Measurements from ENCODE around the gene FBXL16.

FBXL16 gene

GRCh38 chr16:727291-727977 lies 21.8 kb upstream of the FBXL16 start:
- CTCF ChIA-PET, result interaction anchor here (1.2 to 8.0 kb wide), 4 partner anchors 12 to 58 kb away, joined by 3 to 59 read pairs (median 8); partner anchors contain the start of genes CIAO3 and METRN
- POLR2A ChIA-PET, result interaction anchor here (0.9 to 1.2 kb wide), 2 partner anchors 9 to 47 kb away, joined by 5 to 7 read pairs; partner anchors contain the start of gene STUB1
- DNase-seq (ENCODE audit: extremely low spot score), result no peak
- TF ChIP-seq, protein P1, sequence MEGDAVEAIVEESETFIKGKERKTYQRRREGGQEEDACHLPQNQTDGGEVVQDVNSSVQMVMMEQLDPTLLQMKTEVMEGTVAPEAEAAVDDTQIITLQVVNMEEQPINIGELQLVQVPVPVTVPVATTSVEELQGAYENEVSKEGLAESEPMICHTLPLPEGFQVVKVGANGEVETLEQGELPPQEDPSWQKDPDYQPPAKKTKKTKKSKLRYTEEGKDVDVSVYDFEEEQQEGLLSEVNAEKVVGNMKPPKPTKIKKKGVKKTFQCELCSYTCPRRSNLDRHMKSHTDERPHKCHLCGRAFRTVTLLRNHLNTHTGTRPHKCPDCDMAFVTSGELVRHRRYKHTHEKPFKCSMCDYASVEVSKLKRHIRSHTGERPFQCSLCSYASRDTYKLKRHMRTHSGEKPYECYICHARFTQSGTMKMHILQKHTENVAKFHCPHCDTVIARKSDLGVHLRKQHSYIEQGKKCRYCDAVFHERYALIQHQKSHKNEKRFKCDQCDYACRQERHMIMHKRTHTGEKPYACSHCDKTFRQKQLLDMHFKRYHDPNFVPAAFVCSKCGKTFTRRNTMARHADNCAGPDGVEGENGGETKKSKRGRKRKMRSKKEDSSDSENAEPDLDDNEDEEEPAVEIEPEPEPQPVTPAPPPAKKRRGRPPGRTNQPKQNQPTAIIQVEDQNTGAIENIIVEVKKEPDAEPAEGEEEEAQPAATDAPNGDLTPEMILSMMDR (IDR thresholded peaks at IDR 0.05; ENCODE audit: control extremely low read depth, extremely low read depth, low read depth, missing control alignments), result no peak

- ChIA-PET POLR2A (interaction anchor here (1.2 kb wide), 1 partner anchor 9 kb away, joined by 5 read pairs; no protein-coding TSS in a partner anchor), CTCF (interaction anchor here (2.5 to 8.0 kb wide), 3 partner anchors 11 to 59 kb away, joined by 12 to 59 read pairs (median 14); partner anchors contain the start of gene METRN)
- TF ChIP-seq, protein P1 (IDR thresholded peaks at IDR 0.05; ENCODE audit: control extremely low read depth, extremely low read depth, low read depth, missing control alignments), result no peak
- peak; percentile 81 for DNase-seq (ENCODE audit: extremely low spot score)
Observed at GRCh38 chr16:726438-727290, 21.1 kb upstream of the FBXL16 start, which contains the start of the genes CCDC78 and HAGHL. Gene CCDC78 (minus strand): TSS chr16:726443. CDS start chr16:726367, 76 bp downstream. Gene HAGHL (plus strand): TSS chr16:727106. CDS start chr16:727510, 404 bp downstream.

GRCh38 chr16:726188-726437 lies 20.5 kb upstream of the FBXL16 start:
- DNase-seq (ENCODE audit: extremely low spot score), result no peak
- ChIA-PET POLR2A (interaction anchor here (1.2 kb wide), 1 partner anchor 10 kb away, joined by 5 read pairs; no protein-coding TSS in a partner anchor), CTCF (interaction anchor here (0.6 to 8.0 kb wide), 5 partner anchors 11 to 59 kb away, joined by 3 to 59 read pairs (median 12); partner anchors contain the start of genes CIAO3 and METRN)
- TF ChIP-seq, protein P1 (IDR thresholded peaks at IDR 0.05; ENCODE audit: control extremely low read depth, extremely low read depth, low read depth, missing control alignments), result no peak

DNA sequence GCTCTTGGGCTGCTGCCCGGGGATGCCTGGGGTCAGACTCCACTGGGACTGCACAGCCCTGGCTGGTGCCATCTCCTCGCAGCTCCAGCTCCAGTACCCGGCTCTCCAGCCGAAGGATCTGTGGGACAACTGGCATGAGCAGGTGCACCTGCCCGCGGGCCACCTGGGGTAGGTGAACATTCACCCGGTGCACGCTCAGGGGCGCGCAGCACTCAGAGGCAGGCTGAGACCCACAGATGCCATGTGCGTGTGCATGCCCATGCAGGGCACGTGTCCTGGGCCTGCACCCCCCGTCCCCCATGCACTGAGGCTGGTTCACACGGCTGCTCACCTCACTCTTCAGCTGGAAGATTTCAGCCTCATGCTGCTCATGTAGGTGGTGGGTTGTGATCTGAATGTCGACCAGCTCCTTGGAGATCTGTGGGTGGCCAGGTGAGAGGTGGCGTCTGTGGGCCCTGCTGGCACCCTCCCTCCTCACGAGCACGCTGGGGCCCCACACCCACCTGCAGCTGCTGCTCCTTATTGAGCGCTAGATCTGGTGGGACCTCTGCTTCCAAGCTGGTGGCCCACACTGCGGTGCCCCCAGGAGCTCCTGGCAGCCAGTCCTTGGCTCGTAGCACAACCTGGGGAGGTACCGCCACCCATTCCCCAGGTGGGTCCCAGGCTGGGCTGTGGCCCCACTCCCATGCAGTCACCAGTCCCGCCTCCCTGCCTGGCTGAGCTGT lies 20.0 kb upstream of the FBXL16 start:
- no peak for DNase-seq (ENCODE audit: extremely low spot score)
- ChIA-PET POLR2A (no interaction called here), CTCF (interaction anchor here (0.6 to 8.0 kb wide), 5 partner anchors 10 to 60 kb away, joined by 3 to 59 read pairs (median 12); partner anchors contain the start of genes CIAO3 and METRN)
- TF ChIP-seq, protein P1 (IDR thresholded peaks at IDR 0.05; ENCODE audit: control extremely low read depth, extremely low read depth, low read depth, missing control alignments), result no peak

DNA sequence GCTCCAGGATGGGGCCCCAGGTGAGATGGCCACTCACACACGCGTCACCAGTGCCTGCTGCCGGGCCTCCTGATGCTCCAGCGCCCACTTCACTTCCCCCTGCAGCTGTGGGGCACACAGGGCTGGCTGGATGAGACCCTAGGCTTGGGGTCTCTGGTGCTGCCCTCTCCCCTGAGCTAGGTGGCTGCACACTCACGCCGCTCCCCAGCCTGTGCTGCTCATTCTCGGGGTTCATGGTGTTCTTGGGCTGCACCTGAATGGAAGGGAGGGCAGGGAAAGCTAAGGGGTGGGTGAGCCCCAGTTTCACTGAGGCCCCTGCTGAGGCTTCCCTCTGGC lies 19.4 kb upstream of the FBXL16 start:
- ChIA-PET CTCF (interaction anchor here (1.3 to 8.0 kb wide), 5 partner anchors 10 to 61 kb away, joined by 3 to 59 read pairs (median 12); partner anchors contain the start of genes CIAO3 and METRN), POLR2A (interaction anchor here (0.5 kb wide), 1 partner anchor 224 kb away, joined by 3 read pairs; no protein-coding TSS in a partner anchor)
- TF ChIP-seq, protein P1 (IDR thresholded peaks at IDR 0.05; ENCODE audit: control extremely low read depth, extremely low read depth, low read depth, missing control alignments), result no peak
- no peak for DNase-seq (ENCODE audit: extremely low spot score)
